HepG2 (cell line): Measurements from ENCODE around the gene RASL12. TPM values are rescaled to one million over a fixed set of nuclear protein-coding genes. Genes with fewer than 3 reads are reported as not detected.

Experiments
- FOXO4 ChIP-seq: sonication (generic); formaldehyde crosslinking; conservative IDR thresholded peaks from 2 replicates; pipeline ENCODE4 v1.8.1; 2023; ENCODE audit warnings: missing genetic modification reagents
- IRF9 ChIP-seq: sonication (generic); formaldehyde crosslinking; IDR thresholded peaks from 2 replicates; pipeline ENCODE4 v1.8.0; 2022; ENCODE audit warnings: missing genetic modification reagents, mild to moderate bottlenecking, borderline replicate concordance
- KDM1A ChIP-seq: IDR thresholded peaks from 2 replicates; pipeline ENCODE4 v1.6.1; 2016; ENCODE audit warnings: missing compliant biosample characterization
- MED8 ChIP-seq: sonication (generic); formaldehyde crosslinking; IDR thresholded peaks from 2 replicates; pipeline ENCODE4 v1.8.1; 2023; ENCODE audit warnings: mild to moderate bottlenecking, missing genetic modification reagents; ENCODE audit not compliant: insufficient replicate concordance
- MLXIP ChIP-seq: sonication (generic); formaldehyde crosslinking; IDR thresholded peaks from 2 replicates; pipeline ENCODE4 v1.9.0; 2021; ENCODE audit warnings: missing genetic modification reagents, borderline replicate concordance
- SMC3 ChIP-seq: IDR thresholded peaks from 2 replicates; pipeline ENCODE4 v1.6.1; 2011; ENCODE audit warnings: low read length, improper control_type of control experiment
- STAT5B ChIP-seq: sonication (generic); formaldehyde crosslinking; IDR thresholded peaks from 2 replicates; pipeline ENCODE4 v1.4.0; 2020; ENCODE audit warnings: missing genetic modification reagents
- TBX2 ChIP-seq: sonication (generic); formaldehyde crosslinking; IDR thresholded peaks from 2 replicates; pipeline ENCODE4 v1.5.0; 2020; ENCODE audit warnings: missing genetic modification reagents, mild to moderate bottlenecking, borderline replicate concordance
- TIGD3 ChIP-seq: sonication (generic); formaldehyde crosslinking; IDR thresholded peaks from 2 replicates; pipeline ENCODE4 v1.5.1; 2020; ENCODE audit warnings: mild to moderate bottlenecking, missing genetic modification reagents, borderline replicate concordance
- ZBTB43 ChIP-seq: sonication (generic); formaldehyde crosslinking; conservative IDR thresholded peaks from 2 replicates; pipeline ENCODE4 v1.4.0; 2020; ENCODE audit warnings: missing genetic modification reagents
- ZBTB7A ChIP-seq: sonication (generic); formaldehyde crosslinking; IDR thresholded peaks from 2 replicates; pipeline ENCODE4 v1.8.0; 2022; ENCODE audit warnings: mild to moderate bottlenecking, missing genetic modification reagents
- ZFP91 ChIP-seq: sonication (generic); formaldehyde crosslinking; IDR thresholded peaks from 2 replicates; pipeline ENCODE4 v1.9.0; 2022; ENCODE audit warnings: missing genetic modification reagents, mild to moderate bottlenecking, borderline replicate concordance
- ZNF138 ChIP-seq: sonication (generic); formaldehyde crosslinking; IDR thresholded peaks from 2 replicates; pipeline ENCODE4 v1.5.0; 2020; ENCODE audit warnings: mild to moderate bottlenecking, low read depth, missing genetic modification reagents
- ZNF580 ChIP-seq: IDR thresholded peaks from 2 replicates; pipeline ENCODE4 v1.6.1; 2016; ENCODE audit warnings: low read depth, borderline replicate concordance
- ZSCAN20 ChIP-seq: sonication (generic); formaldehyde crosslinking; IDR thresholded peaks from 2 replicates; pipeline ENCODE4 v1.4.0; 2020; ENCODE audit warnings: missing genetic modification reagents, mild to moderate bottlenecking, borderline replicate concordance
- polyA plus RNA-seq, 8 experiments: library from polyadenylated mRNA; depleted of rRNA in 3 of 8; stranded (reverse) in 7 of 8; unstranded in 1 of 8; fragments of >200 nt; fragmentation: Illumina TruSeq in 4 of 8; extraction: Trizol in 4 of 8; gene quantifications; 2 replicates each; pipeline versions ENCODE4 v1.2.1 to v1.2.3, GENCODE V29; 2011 to 2016; ENCODE audit warnings: low read depth in 4 of 8, missing spikeins in 1 of 8, mixed read lengths in 1 of 8; ENCODE audit not compliant: insufficient read depth in 1 of 8
- total RNA-seq, 5 experiments: library from RNA; depleted of rRNA; stranded (reverse); fragments of >200 nt; fragmentation: Illumina TruSeq; extraction: Trizol; gene quantifications; 2 replicates each; pipeline ENCODE4 v1.2.3, GENCODE V29; 2016; ENCODE audit warnings: low read depth in 1 of 5

RASL12 gene
- total and polyA plus RNA-seq, 2 of the 13 experiments (the other 11 are each of a cell fraction or from before 2014, with no cell fraction given), result 0.16 to 0.55 TPM

- TF ChIP-seq TIGD3 (CRISPR knock-in tag) (no peak), IRF9 (CRISPR knock-in tag) (peak; percentile 76; the same call in 1 of the 2 replicates), ZSCAN20 (CRISPR knock-in tag) (peak; percentile 88; the same call in 1 of the 2 replicates), FOXO4 (CRISPR knock-in tag) (0 out of 2 replicates have a peak, but pooled peaks have one; percentile 54), ZBTB7A (CRISPR knock-in tag) (no peak), TBX2 (CRISPR knock-in tag) (no peak; the same call in 1 of the 2 replicates), ZBTB43 (CRISPR knock-in tag) (no peak), STAT5B (CRISPR knock-in tag) (no peak), ZNF138 (0 out of 2 replicates have a peak, but pooled peaks have one; percentile 28), ZNF580 (CRISPR knock-in tag) (no peak), MED8 (peak; percentile 38), KDM1A (CRISPR knock-in tag) (no peak), ZFP91 (CRISPR knock-in tag) (peak; percentile 78; the same call in 1 of the 2 replicates), SMC3 (no peak), MLXIP (no peak)
Measured at GRCh38 chr15:65028921-65029735, 38.7 kb downstream of the RASL12 start, which contains the start of gene MTFMT (continued).
